ENCODE results near the gene SFI1. TPM values are rescaled to one million over a fixed set of nuclear protein-coding genes. Genes with fewer than 3 reads are reported as not detected.

The SFI1 gene
- total RNA-seq, 1 experiment from 2014 or later: 53.1 TPM

DNA sequence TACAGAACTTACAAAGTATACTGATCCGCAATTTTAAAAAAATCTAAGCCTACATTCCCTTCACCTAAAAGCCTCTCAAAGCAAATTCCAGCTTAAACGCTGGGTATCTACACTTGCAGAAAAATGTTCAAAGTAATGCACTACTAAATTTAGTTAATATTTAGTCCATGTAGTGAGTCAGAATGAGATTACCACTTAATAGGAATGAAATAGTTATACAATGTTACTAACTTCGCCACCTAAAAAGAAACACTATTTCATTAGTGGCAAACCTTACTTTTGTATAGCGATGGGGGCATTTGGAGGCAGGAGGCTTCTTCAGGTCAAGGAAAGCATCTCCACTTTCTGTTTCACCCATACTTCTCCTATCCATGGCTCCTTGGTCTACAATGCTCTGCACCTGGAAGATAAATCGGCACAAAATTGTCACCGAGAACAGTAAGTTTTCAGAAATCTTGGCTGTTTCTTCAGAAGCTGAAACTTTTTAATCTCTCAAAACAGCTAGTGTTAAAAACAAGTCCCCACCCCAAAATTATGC lies 7.9 kb upstream of the SFI1 start:
- no peaks in the 10 kb centered on the region for H3K27me3 ChIP-seq (ENCODE audit: insufficient read depth, low read length)
- TSS peak; percentile 42 for BruUV-seq (replicated peaks)
- intact Hi-C loops (cut with micrococcal nuclease): loop anchor here (5.0 kb wide), 1 partner anchor 144 kb away; no protein-coding TSS in a partner anchor
- peak overlapping the region; percentile 66 to 88 for H3K4me3 ChIP-seq (replicated peaks in 1 of 2; ENCODE audit: low read depth in 1 of 2, low read length in 2 of 2)
- H4K20me1 ChIP-seq (ENCODE audit: insufficient read depth): no peaks in the 10 kb centered on the region
- DNase-seq (ENCODE audit: low read depth, low spot score) (no peak), ATAC-seq (no peak)
- RAD21 ChIA-PET (ENCODE audit: low non-redundant PET in 1 of 2, low total read pairs in 2 of 2, uncharacterized antibody in 2 of 2, unreplicated experiment in 2 of 2): no interaction called here
- POLR2A ChIA-PET: no interaction called here
- peaks cover 9 to 14% of the 10 kb centered on the region in 2 experiments; a peak in 3 of 4 replicates for H3K36me3 ChIP-seq (ENCODE audit: control insufficient read depth in 1 of 2, insufficient read depth in 2 of 2, low read length in 2 of 2)
- no peak overlapping the region for H2AFZ ChIP-seq (ENCODE audit: low read depth, low read length, poor library complexity, severe bottlenecking)
- TF ChIP-seq SP1 (IDR thresholded peaks at IDR 0.05; ENCODE audit: low read depth): no peak
- no peak for TF ChIP-seq ELF1 (IDR thresholded peaks at IDR 0.05; ENCODE audit: borderline replicate concordance, low read depth)
- TF ChIP-seq RAD21 (IDR thresholded peaks at IDR 0.05; ENCODE audit: low read depth): no peak
- TF ChIP-seq CEBPB (IDR thresholded peaks at IDR 0.05; ENCODE audit: low read depth): no peak
- no peak for TF ChIP-seq FOSL1 (IDR thresholded peaks at IDR 0.05; ENCODE audit: low read depth)
- TF ChIP-seq, protein P1, sequence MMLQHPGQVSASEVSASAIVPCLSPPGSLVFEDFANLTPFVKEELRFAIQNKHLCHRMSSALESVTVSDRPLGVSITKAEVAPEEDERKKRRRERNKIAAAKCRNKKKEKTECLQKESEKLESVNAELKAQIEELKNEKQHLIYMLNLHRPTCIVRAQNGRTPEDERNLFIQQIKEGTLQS (IDR thresholded peaks at IDR 0.05): no peak
- no peak for TF ChIP-seq POLR2AphosphoS5 (IDR thresholded peaks at IDR 0.05; ENCODE audit: low read depth, low read length)
- TF ChIP-seq EGR1 (IDR thresholded peaks at IDR 0.05; ENCODE audit: low read depth): no peak
- no peak for TF ChIP-seq SRF (IDR thresholded peaks at IDR 0.05; ENCODE audit: low read depth)
- no peak for TF ChIP-seq EZH2phosphoT487 (IDR thresholded peaks at IDR 0.05; ENCODE audit: borderline replicate concordance)
- TF ChIP-seq JUND (IDR thresholded peaks at IDR 0.05): no peak
- TF ChIP-seq, protein P2, sequence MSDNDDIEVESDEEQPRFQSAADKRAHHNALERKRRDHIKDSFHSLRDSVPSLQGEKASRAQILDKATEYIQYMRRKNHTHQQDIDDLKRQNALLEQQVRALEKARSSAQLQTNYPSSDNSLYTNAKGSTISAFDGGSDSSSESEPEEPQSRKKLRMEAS (IDR thresholded peaks at IDR 0.05): no peak
- no peak for TF ChIP-seq CBX3 (IDR thresholded peaks at IDR 0.05; ENCODE audit: low read depth)
- TF ChIP-seq YY1 (IDR thresholded peaks at IDR 0.05; ENCODE audit: extremely low read depth, insufficient replicate concordance, low read depth, low read length): no peak
- TF ChIP-seq, protein P3, sequence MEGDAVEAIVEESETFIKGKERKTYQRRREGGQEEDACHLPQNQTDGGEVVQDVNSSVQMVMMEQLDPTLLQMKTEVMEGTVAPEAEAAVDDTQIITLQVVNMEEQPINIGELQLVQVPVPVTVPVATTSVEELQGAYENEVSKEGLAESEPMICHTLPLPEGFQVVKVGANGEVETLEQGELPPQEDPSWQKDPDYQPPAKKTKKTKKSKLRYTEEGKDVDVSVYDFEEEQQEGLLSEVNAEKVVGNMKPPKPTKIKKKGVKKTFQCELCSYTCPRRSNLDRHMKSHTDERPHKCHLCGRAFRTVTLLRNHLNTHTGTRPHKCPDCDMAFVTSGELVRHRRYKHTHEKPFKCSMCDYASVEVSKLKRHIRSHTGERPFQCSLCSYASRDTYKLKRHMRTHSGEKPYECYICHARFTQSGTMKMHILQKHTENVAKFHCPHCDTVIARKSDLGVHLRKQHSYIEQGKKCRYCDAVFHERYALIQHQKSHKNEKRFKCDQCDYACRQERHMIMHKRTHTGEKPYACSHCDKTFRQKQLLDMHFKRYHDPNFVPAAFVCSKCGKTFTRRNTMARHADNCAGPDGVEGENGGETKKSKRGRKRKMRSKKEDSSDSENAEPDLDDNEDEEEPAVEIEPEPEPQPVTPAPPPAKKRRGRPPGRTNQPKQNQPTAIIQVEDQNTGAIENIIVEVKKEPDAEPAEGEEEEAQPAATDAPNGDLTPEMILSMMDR (IDR thresholded peaks at IDR 0.05 in 2 of 3, conservative IDR thresholded peaks at IDR 0.05 in 1 of 3; ENCODE audit: borderline replicate concordance in 1 of 3, insufficient read depth in 1 of 3, low read depth in 2 of 3, low read length in 2 of 3): no peak
- TF ChIP-seq, protein P4, sequence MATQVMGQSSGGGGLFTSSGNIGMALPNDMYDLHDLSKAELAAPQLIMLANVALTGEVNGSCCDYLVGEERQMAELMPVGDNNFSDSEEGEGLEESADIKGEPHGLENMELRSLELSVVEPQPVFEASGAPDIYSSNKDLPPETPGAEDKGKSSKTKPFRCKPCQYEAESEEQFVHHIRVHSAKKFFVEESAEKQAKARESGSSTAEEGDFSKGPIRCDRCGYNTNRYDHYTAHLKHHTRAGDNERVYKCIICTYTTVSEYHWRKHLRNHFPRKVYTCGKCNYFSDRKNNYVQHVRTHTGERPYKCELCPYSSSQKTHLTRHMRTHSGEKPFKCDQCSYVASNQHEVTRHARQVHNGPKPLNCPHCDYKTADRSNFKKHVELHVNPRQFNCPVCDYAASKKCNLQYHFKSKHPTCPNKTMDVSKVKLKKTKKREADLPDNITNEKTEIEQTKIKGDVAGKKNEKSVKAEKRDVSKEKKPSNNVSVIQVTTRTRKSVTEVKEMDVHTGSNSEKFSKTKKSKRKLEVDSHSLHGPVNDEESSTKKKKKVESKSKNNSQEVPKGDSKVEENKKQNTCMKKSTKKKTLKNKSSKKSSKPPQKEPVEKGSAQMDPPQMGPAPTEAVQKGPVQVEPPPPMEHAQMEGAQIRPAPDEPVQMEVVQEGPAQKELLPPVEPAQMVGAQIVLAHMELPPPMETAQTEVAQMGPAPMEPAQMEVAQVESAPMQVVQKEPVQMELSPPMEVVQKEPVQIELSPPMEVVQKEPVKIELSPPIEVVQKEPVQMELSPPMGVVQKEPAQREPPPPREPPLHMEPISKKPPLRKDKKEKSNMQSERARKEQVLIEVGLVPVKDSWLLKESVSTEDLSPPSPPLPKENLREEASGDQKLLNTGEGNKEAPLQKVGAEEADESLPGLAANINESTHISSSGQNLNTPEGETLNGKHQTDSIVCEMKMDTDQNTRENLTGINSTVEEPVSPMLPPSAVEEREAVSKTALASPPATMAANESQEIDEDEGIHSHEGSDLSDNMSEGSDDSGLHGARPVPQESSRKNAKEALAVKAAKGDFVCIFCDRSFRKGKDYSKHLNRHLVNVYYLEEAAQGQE (IDR thresholded peaks at IDR 0.05; ENCODE audit: low read depth): no peak
- H3K27ac ChIP-seq (ENCODE audit: low read depth, low read length): peak overlapping the region; percentile 88
- H3K9me3 ChIP-seq (ENCODE audit: control insufficient read depth in 1 of 2, insufficient read depth in 1 of 2, low read depth in 1 of 2, low read length in 2 of 2): no peaks in the 10 kb centered on the region
- H3K9ac ChIP-seq (ENCODE audit: low read length): peak overlapping the region; percentile 80
- H3K79me2 ChIP-seq (ENCODE audit: insufficient read depth, low read length): peaks cover 49% of the 10 kb centered on the region
- CTCF ChIA-PET: no interaction called here
- peaks cover 17 to 18% of the 10 kb centered on the region in 2 experiments for H3K4me1 ChIP-seq (ENCODE audit: control insufficient read depth in 1 of 2, insufficient read depth in 2 of 2, low read length in 2 of 2)
- no peaks in the 10 kb centered on the region for H3K9me2 ChIP-seq (ENCODE audit: insufficient read depth)
- H3K4me2 ChIP-seq (ENCODE audit: low read length): peak overlapping the region; percentile 88

Measured in HCT116 (cell line).